Karpas-422 (cell line): ENCODE data around the gene AKAP13. TPM values are rescaled to one million over a fixed set of nuclear protein-coding genes. Genes with fewer than 3 reads are reported as not detected.

Experiments
- DNase-seq: peaks from one replicate; pipeline ENCODE4 v3.0.0-alpha.2; 2015
- H2AFZ ChIP-seq: fragments of 200-600 bp; sonication (generic); 2 replicates; pipeline ENCODE4 v1.6.1; 2014; ENCODE audit warnings: antibody characterized with exemption, low read length, mixed read lengths
- H3K27ac ChIP-seq: fragments of 200-600 bp; sonication (generic); 2 replicates; pipeline ENCODE4 v1.5.1; 2014; ENCODE audit warnings: mild to moderate bottlenecking, low read length, moderate library complexity
- H3K27me3 ChIP-seq: fragments of 200-600 bp; sonication (generic); 2 replicates; pipeline ENCODE4 v1.6.1; 2014; ENCODE audit warnings: low read length, mixed read lengths
- H3K36me3 ChIP-seq: fragments of 200-600 bp; sonication (generic); 2 replicates; pipeline ENCODE4 v1.6.1; 2014; ENCODE audit warnings: low read length, mixed read lengths; ENCODE audit not compliant: insufficient read depth
- H3K4me1 ChIP-seq: fragments of 200-600 bp; sonication (generic); 2 replicates; pipeline ENCODE4 v1.6.1; 2014; ENCODE audit warnings: mild to moderate bottlenecking, low read length, mixed read lengths
- H3K4me2 ChIP-seq: fragments of 200-600 bp; sonication (generic); 2 replicates; pipeline ENCODE4 v1.6.1; 2014; ENCODE audit warnings: low read length, low read depth, mild to moderate bottlenecking; ENCODE audit not compliant: poor library complexity, severe bottlenecking
- H3K4me3 ChIP-seq: fragments of 200-600 bp; sonication (generic); 2 replicates; pipeline ENCODE4 v1.5.1; 2014; ENCODE audit warnings: mild to moderate bottlenecking, antibody characterized with exemption, low read length, mixed read lengths
- H3K79me2 ChIP-seq: fragments of 200-600 bp; sonication (generic); 2 replicates; pipeline ENCODE4 v1.6.1; 2014; ENCODE audit warnings: mild to moderate bottlenecking, low read length, mixed read lengths
- H3K9ac ChIP-seq: fragments of 200-600 bp; sonication (generic); 2 replicates; pipeline ENCODE4 v1.6.0; 2014; ENCODE audit warnings: low read length
- H3K9me2 ChIP-seq: fragments of 200-600 bp; sonication (generic), shearing (Covaris generic); replicated peaks from 2 replicates; pipeline ENCODE4 v1.6.0; 2014; ENCODE audit warnings: mild to moderate bottlenecking, low read length, moderate library complexity; ENCODE audit not compliant: insufficient read depth
- H3K9me3 ChIP-seq: fragments of 300-700, 200-600 bp; sonication (generic); 2 replicates; pipeline ENCODE4 v1.6.1; 2014; ENCODE audit warnings: low read length, mixed read lengths
- H4K20me1 ChIP-seq: fragments of 200-600 bp; sonication (generic); 2 replicates; pipeline ENCODE4 v1.6.1; 2014; ENCODE audit warnings: mild to moderate bottlenecking, antibody characterized with exemption, low read length, low read depth; ENCODE audit not compliant: insufficient read depth
- total RNA-seq: library from RNA; depleted of rRNA; stranded (reverse); fragments of >200 nt; shearing (Covaris generic); gene quantifications from 2 replicates; pipeline ENCODE4 v1.2.3, GENCODE V29; 2014; ENCODE audit warnings: low replicate concordance

Gene AKAP13
- total RNA-seq, 1 experiment from 2014 or later, result 166 TPM

- H3K9me2 ChIP-seq, result no peaks in the 10 kb centered on the region
- H3K36me3 ChIP-seq, result no peaks in the 10 kb centered on the region
- no peak for DNase-seq
- no peaks in the 10 kb centered on the region for H3K9me3 ChIP-seq
- H3K9ac ChIP-seq, result no peak overlapping the region
- H4K20me1 ChIP-seq, result no peaks in the 10 kb centered on the region
- H3K4me2 ChIP-seq, result no peak overlapping the region
- no peaks in the 10 kb centered on the region for H3K27me3 ChIP-seq
- no peak overlapping the region for H3K27ac ChIP-seq
- H3K4me3 ChIP-seq, result no peak overlapping the region
- peaks cover 86% of the 10 kb centered on the region for H3K79me2 ChIP-seq
- H2AFZ ChIP-seq, result no peak overlapping the region
- peaks cover 18% of the 10 kb centered on the region for H3K4me1 ChIP-seq
Measured at GRCh38 chr15:85625166-85625830, 244.9 kb downstream of the AKAP13 start.

- H4K20me1 ChIP-seq, result no peaks in the 10 kb centered on the region
- H3K4me3 ChIP-seq, result no peak overlapping the region
- H2AFZ ChIP-seq, result no peak overlapping the region
- peaks cover 86% of the 10 kb centered on the region for H3K79me2 ChIP-seq
- H3K36me3 ChIP-seq, result no peaks in the 10 kb centered on the region
- H3K4me2 ChIP-seq, result no peak overlapping the region
- no peaks in the 10 kb centered on the region for H3K27me3 ChIP-seq
- DNase-seq, result no peak
- no peak overlapping the region for H3K27ac ChIP-seq
- H3K4me1 ChIP-seq, result peaks cover 21% of the 10 kb centered on the region
- no peaks in the 10 kb centered on the region for H3K9me2 ChIP-seq
- no peaks in the 10 kb centered on the region for H3K9me3 ChIP-seq
- H3K9ac ChIP-seq, result no peak overlapping the region
Measured at GRCh38 chr15:85625856-85626255, 245.5 kb downstream of the AKAP13 start.

- H3K9me2 ChIP-seq, result no peaks in the 10 kb centered on the region
- peaks cover 24% of the 10 kb centered on the region for H3K4me1 ChIP-seq
- H2AFZ ChIP-seq, result no peak overlapping the region
- no peak overlapping the region for H3K4me2 ChIP-seq
- no peaks in the 10 kb centered on the region for H3K36me3 ChIP-seq
- no peak overlapping the region for H3K27ac ChIP-seq
- H3K79me2 ChIP-seq, result peaks cover 74% of the 10 kb centered on the region
- no peak overlapping the region for H3K9ac ChIP-seq
- no peak overlapping the region for H3K4me3 ChIP-seq
- no peaks in the 10 kb centered on the region for H3K9me3 ChIP-seq
- no peaks in the 10 kb centered on the region for H3K27me3 ChIP-seq
- DNase-seq, result no peak
- H4K20me1 ChIP-seq, result no peaks in the 10 kb centered on the region
Measured at GRCh38 chr15:85627213-85627935, 247.0 kb downstream of the AKAP13 start.

- no peaks in the 10 kb centered on the region for H3K9me3 ChIP-seq
- H3K36me3 ChIP-seq, result no peaks in the 10 kb centered on the region
- no peaks in the 10 kb centered on the region for H3K9me2 ChIP-seq
- no peaks in the 10 kb centered on the region for H3K27me3 ChIP-seq
- H3K4me2 ChIP-seq, result no peak overlapping the region
- peaks cover 19% of the 10 kb centered on the region for H3K4me1 ChIP-seq
- H3K27ac ChIP-seq, result no peak overlapping the region
- H3K79me2 ChIP-seq, result peaks cover 59% of the 10 kb centered on the region
- H2AFZ ChIP-seq, result no peak overlapping the region
- H4K20me1 ChIP-seq, result no peaks in the 10 kb centered on the region
- DNase-seq, result no peak
- H3K9ac ChIP-seq, result no peak overlapping the region
- no peak overlapping the region for H3K4me3 ChIP-seq
Measured at GRCh38 chr15:85630311-85630710, 249.9 kb downstream of the AKAP13 start.

- no peaks in the 10 kb centered on the region for H4K20me1 ChIP-seq
- no peaks in the 10 kb centered on the region for H3K27me3 ChIP-seq
- DNase-seq, result no peak
- H3K79me2 ChIP-seq, result peaks cover 57% of the 10 kb centered on the region
- no peaks in the 10 kb centered on the region for H3K9me2 ChIP-seq
- H2AFZ ChIP-seq, result no peak overlapping the region
- H3K4me3 ChIP-seq, result no peak overlapping the region
- H3K27ac ChIP-seq, result no peak overlapping the region
- H3K9me3 ChIP-seq, result no peaks in the 10 kb centered on the region
- H3K9ac ChIP-seq, result no peak overlapping the region
- H3K4me1 ChIP-seq, result peaks cover 19% of the 10 kb centered on the region
- no peaks in the 10 kb centered on the region for H3K36me3 ChIP-seq
- no peak overlapping the region for H3K4me2 ChIP-seq
Measured at GRCh38 chr15:85631018-85631417, 250.6 kb downstream of the AKAP13 start.

GRCh38 chr15:85632014-85632413 lies 251.6 kb downstream of the AKAP13 start:
- Histone ChIP-seq H3K27ac (no peak overlapping the region), H4K20me1 (no peaks in the 10 kb centered on the region), H3K79me2 (peaks cover 59% of the 10 kb centered on the region)

GRCh38 chr15:85633859-85634258 lies 253.5 kb downstream of the AKAP13 start:
- Histone ChIP-seq H3K36me3 (no peaks in the 10 kb centered on the region), H3K4me1 (peaks cover 27% of the 10 kb centered on the region), H2AFZ (no peak overlapping the region), H3K9me2 (no peaks in the 10 kb centered on the region), H3K79me2 (peaks cover 55% of the 10 kb centered on the region), H3K27me3 (no peaks in the 10 kb centered on the region), H3K4me3 (no peak overlapping the region), H3K27ac (peak overlapping the region; percentile 72), H3K9me3 (no peaks in the 10 kb centered on the region), H3K9ac (no peak overlapping the region), H3K4me2 (peak overlapping the region; percentile 6), H4K20me1 (no peaks in the 10 kb centered on the region)
- no peak for DNase-seq

More at GRCh38 chr15:85632014-85632413, 251.6 kb downstream of the AKAP13 start:
- Histone ChIP-seq H3K4me2 (no peak overlapping the region), H3K36me3 (no peaks in the 10 kb centered on the region), H3K9ac (no peak overlapping the region), H3K9me2 (no peaks in the 10 kb centered on the region), H3K4me3 (no peak overlapping the region), H3K9me3 (no peaks in the 10 kb centered on the region), H2AFZ (no peak overlapping the region), H3K4me1 (peaks cover 19% of the 10 kb centered on the region), H3K27me3 (no peaks in the 10 kb centered on the region)
- DNase-seq, result no peak

GRCh38 chr15:85636351-85636750 lies 255.9 kb downstream of the AKAP13 start:
- Histone ChIP-seq H3K4me2 (no peak overlapping the region), H3K27me3 (no peaks in the 10 kb centered on the region), H3K9me2 (no peaks in the 10 kb centered on the region), H2AFZ (no peak overlapping the region), H3K27ac (no peak overlapping the region), H3K9ac (no peak overlapping the region), H3K4me1 (peaks cover 36% of the 10 kb centered on the region), H3K79me2 (peaks cover 45% of the 10 kb centered on the region), H4K20me1 (no peaks in the 10 kb centered on the region), H3K4me3 (no peak overlapping the region), H3K9me3 (no peaks in the 10 kb centered on the region), H3K36me3 (peaks cover 3% of the 10 kb centered on the region; the same call in 1 of the 2 replicates)
- no peak for DNase-seq
